Skeletal muscle satellite cell (primary cell): Measurements from ENCODE around the gene ADARB2.

Experiments
- H3K27me3 ChIP-seq: 2 replicates; pipeline ENCODE4 v1.7.0; 2013; ENCODE audit warnings: low read length; ENCODE audit not compliant: control insufficient read depth, insufficient read depth
- H3K36me3 ChIP-seq: 2 replicates; pipeline ENCODE4 v1.7.0; 2013; ENCODE audit warnings: mild to moderate bottlenecking, control low read depth, low read length; ENCODE audit not compliant: insufficient read depth
- H3K4me1 ChIP-seq: 2 replicates; pipeline ENCODE4 v1.7.0; 2013; ENCODE audit warnings: low read length; ENCODE audit not compliant: control insufficient read depth, insufficient read depth
- H3K4me2 ChIP-seq: 2 replicates; pipeline ENCODE4 v1.7.0; 2013; ENCODE audit warnings: mild to moderate bottlenecking, low read length
- H3K4me3 ChIP-seq: 2 replicates; pipeline ENCODE4 v1.7.0; 2013; ENCODE audit warnings: low read length
- H3K9ac ChIP-seq: 2 replicates; pipeline ENCODE4 v1.7.0; 2013; ENCODE audit warnings: mild to moderate bottlenecking, low read depth, low read length, moderate library complexity
- H3K9me3 ChIP-seq: replicated peaks from 2 replicates; pipeline ENCODE4 v1.7.0; 2013; ENCODE audit warnings: mild to moderate bottlenecking, control low read depth, low read length

ADARB2 gene

DNA sequence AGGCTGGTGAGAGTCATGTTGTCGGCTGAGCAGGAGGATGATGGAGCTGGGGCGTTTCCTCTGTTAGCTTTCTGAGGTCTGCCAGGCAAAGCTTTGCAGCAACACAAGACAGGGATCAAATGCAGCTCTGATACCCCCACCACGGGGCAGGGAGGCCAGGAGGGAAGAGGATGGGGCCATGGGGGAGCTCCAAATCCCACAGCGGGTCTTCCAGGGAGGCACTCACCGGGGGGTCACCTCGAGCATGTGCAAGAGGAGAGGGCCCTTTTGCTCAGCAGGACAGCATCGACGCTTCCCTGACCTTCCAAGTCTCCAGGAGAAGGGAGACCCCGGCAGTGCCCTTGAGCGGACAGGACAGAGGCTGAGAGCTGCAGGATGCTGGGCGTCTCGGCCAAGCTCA, 553.6 kb downstream of the ADARB2 start:
- H3K4me3 ChIP-seq = no peak overlapping the region
- H3K4me2 ChIP-seq = no peak overlapping the region
- no peaks in the 10 kb centered on the region for H3K9me3 ChIP-seq

GRCh38 chr10:1183033-1183396, 554.3 kb downstream of the ADARB2 start:
- Histone ChIP-seq H3K36me3 (no peaks in the 10 kb centered on the region), H3K27me3 (no peaks in the 10 kb centered on the region), H3K4me1 (no peaks in the 10 kb centered on the region), H3K9me3 (no peaks in the 10 kb centered on the region), H3K9ac (no peak overlapping the region), H3K4me2 (no peak overlapping the region), H3K4me3 (no peak overlapping the region)

More for the DNA sequence above, 553.6 kb downstream of the ADARB2 start:
- Histone ChIP-seq H3K4me1 (no peaks in the 10 kb centered on the region), H3K36me3 (no peaks in the 10 kb centered on the region), H3K27me3 (no peaks in the 10 kb centered on the region), H3K9ac (no peak overlapping the region)

DNA sequence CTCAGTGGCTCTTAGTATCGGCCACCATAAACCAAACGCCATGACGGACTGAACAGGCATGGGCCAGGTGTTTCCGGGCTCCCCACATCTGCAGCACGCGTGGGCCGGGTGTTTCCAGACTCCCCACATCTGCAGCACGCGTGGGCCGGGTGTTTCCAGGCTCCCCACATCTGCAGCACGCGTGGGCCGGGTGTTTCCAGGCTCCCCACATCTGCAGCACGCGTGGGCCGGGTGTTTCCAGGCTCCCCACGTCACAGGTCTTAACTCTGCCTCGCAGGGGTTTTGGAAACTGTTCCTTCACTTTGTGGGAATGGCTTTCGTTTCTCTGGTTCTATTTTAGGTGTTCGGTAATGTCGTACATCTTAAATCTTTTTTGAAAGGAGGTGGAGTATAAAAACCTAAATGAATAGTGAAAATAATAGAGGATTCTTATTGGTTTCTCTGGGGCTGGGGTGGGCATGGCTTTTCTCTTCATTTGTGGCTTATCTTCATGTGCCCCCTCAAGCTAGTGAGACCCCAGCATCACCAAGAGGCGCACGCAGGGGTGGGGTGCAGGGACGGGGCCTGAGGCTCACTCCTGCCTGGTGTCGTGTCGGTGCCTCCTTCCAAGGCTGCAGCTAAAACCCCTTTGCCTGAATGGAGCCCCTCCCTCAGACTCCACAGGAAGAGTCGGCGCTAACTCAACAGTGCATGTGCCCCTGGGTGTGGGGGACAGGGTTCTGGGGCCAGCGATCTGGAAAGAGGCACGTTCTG, 554.9 kb downstream of the ADARB2 start:
- Histone ChIP-seq H3K4me3 (no peak overlapping the region), H3K27me3 (no peaks in the 10 kb centered on the region), H3K4me2 (no peak overlapping the region), H3K36me3 (no peaks in the 10 kb centered on the region), H3K4me1 (no peaks in the 10 kb centered on the region), H3K9me3 (no peaks in the 10 kb centered on the region), H3K9ac (no peak overlapping the region)

- Histone ChIP-seq H3K4me3 (no peak overlapping the region), H3K4me2 (no peak overlapping the region), H3K9me3 (no peaks in the 10 kb centered on the region), H3K36me3 (no peaks in the 10 kb centered on the region), H3K9ac (no peak overlapping the region), H3K27me3 (peaks cover 3% of the 10 kb centered on the region), H3K4me1 (no peaks in the 10 kb centered on the region)
Observed at GRCh38 chr10:1180836-1181235, 556.5 kb downstream of the ADARB2 start.

DNA sequence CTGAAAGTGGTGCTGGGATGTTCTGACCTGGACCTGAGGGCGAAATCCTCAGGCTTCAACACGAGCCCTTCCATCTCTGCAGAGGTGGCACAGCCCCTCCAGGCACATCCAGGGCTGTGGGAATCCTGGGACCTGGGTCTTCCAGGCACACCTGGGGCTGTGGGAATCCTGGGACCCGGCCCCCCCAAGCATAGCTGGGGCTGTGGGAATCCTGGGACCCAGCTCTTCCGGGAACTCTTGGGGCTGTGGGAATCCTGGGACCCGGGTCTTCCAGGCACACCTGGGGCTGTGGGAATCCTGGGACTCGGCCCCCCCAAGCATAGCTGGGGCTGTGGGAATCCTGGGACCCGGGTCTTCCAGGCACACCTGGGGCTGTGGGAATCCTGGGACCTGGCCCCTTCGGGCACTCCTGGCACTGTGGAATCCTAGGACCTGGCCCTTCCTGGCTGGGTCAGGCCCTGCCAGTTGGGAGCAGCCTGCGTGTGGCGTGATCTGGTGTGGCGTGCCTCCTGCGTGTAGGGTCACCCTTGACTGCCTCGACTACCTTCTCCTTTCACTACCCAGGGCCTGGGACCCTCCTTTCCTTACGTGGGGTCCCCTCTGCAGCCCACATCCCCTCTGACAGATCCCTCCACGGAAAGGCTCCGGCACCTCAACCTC, 557.1 kb downstream of the ADARB2 start:
- Histone ChIP-seq H3K4me1 (no peaks in the 10 kb centered on the region), H3K4me2 (no peak overlapping the region), H3K36me3 (no peaks in the 10 kb centered on the region)

GRCh38 chr10:1179346-1180070, 557.8 kb downstream of the ADARB2 start:
- Histone ChIP-seq H3K9ac (no peak overlapping the region), H3K36me3 (no peaks in the 10 kb centered on the region), H3K27me3 (peaks cover 3% of the 10 kb centered on the region), H3K9me3 (no peaks in the 10 kb centered on the region), H3K4me2 (no peak overlapping the region), H3K4me1 (no peaks in the 10 kb centered on the region), H3K4me3 (no peak overlapping the region)

More for the DNA sequence above, 557.1 kb downstream of the ADARB2 start:
- no peak overlapping the region for H3K9ac ChIP-seq
- no peaks in the 10 kb centered on the region for H3K9me3 ChIP-seq
- H3K27me3 ChIP-seq = peaks cover 3% of the 10 kb centered on the region
- H3K4me3 ChIP-seq = no peak overlapping the region

GRCh38 chr10:1178506-1178905, 558.8 kb downstream of the ADARB2 start:
- Histone ChIP-seq H3K4me1 (no peaks in the 10 kb centered on the region), H3K4me3 (no peak overlapping the region), H3K9ac (no peak overlapping the region)

DNA sequence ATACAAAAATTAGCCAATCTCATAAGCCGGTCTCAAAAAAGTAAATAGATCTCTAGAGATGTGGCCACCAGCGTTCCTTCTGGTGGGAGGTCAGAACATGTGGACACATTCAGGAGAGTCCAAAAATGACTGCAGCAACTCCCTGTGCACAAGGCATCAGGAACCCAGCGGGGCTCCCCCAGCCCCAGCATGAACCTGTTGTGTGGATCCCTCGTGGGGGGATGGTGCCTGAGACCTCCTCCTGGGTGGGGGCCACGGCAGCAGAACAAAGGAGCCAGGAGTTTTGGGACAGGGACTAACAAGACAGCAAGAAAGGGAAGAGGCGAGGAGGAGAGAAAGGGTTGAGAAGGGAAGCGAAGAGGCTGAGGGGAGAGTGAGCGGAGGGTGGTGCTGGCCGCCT, 559.4 kb downstream of the ADARB2 start:
- Histone ChIP-seq H3K4me1 (no peaks in the 10 kb centered on the region), H3K27me3 (peaks cover 3% of the 10 kb centered on the region), H3K4me2 (no peak overlapping the region), H3K36me3 (no peaks in the 10 kb centered on the region), H3K9ac (no peak overlapping the region), H3K4me3 (no peak overlapping the region), H3K9me3 (no peaks in the 10 kb centered on the region)

More at GRCh38 chr10:1178506-1178905, 558.8 kb downstream of the ADARB2 start:
- Histone ChIP-seq H3K4me2 (no peak overlapping the region), H3K9me3 (no peaks in the 10 kb centered on the region), H3K36me3 (no peaks in the 10 kb centered on the region), H3K27me3 (peaks cover 3% of the 10 kb centered on the region)

- Histone ChIP-seq H3K4me2 (no peak overlapping the region), H3K36me3 (no peaks in the 10 kb centered on the region), H3K27me3 (peaks cover 3% of the 10 kb centered on the region), H3K4me3 (no peak overlapping the region), H3K4me1 (no peaks in the 10 kb centered on the region), H3K9ac (no peak overlapping the region), H3K9me3 (no peaks in the 10 kb centered on the region)
Observed at GRCh38 chr10:1175956-1176565, 561.3 kb downstream of the ADARB2 start.

- Histone ChIP-seq H3K4me1 (no peaks in the 10 kb centered on the region), H3K4me3 (no peak overlapping the region), H3K4me2 (no peak overlapping the region), H3K9me3 (no peaks in the 10 kb centered on the region), H3K9ac (no peak overlapping the region), H3K36me3 (no peaks in the 10 kb centered on the region), H3K27me3 (peaks cover 6% of the 10 kb centered on the region)
Observed at GRCh38 chr10:1174022-1174421, 563.3 kb downstream of the ADARB2 start.

DNA sequence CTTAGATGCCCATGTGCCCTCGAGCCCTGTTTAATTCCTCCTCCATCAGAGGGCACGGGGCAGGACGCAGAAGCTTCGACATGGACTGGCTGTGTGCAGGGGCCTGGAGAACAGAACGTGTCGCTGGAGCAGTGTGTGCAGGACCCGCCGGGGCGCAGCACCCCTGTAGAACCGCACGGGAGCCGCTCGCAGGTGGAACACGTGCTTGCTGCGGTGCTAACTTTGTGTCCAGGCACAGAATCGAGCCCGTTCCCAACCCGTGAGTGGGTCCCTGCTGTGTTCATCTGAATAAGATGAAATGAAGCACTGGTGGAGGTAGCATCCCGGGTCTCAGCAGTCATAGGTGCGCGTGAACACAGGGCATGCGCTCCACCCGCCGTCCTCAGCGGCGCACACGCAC, 564.2 kb downstream of the ADARB2 start:
- Histone ChIP-seq H3K4me1 (no peaks in the 10 kb centered on the region), H3K9ac (no peak overlapping the region), H3K4me2 (no peak overlapping the region), H3K36me3 (no peaks in the 10 kb centered on the region), H3K9me3 (no peaks in the 10 kb centered on the region), H3K27me3 (peaks cover 6% of the 10 kb centered on the region), H3K4me3 (no peak overlapping the region)
